Prostate gland (tissue), 2 donors: ENCODE results near the gene DNAH6. TPM values are rescaled to one million over a fixed set of nuclear protein-coding genes. Genes with fewer than 3 reads are reported as not detected.

Experiments
- DNase-seq: peaks from one replicate; pipeline ENCODE4 v3.0.0-alpha.2; 2019; ENCODE audit warnings: low spot score
- H3K27ac ChIP-seq, 2 donors: fragments of 200-600 bp; sonication (generic); 2 replicates each; pipeline ENCODE4 v1.5.1; 2017 to 2019
- H3K27me3 ChIP-seq: fragments of 200-600 bp; sonication (generic); replicated peaks from 2 replicates; pipeline ENCODE4 v1.5.1; 2019; ENCODE audit not compliant: insufficient read depth
- H3K36me3 ChIP-seq, 2 donors: fragments of 200-600 bp; sonication (generic); 1 replicate in 1 of 2; 2 replicates in 1 of 2; pipeline versions ENCODE4 v1.5.1 to v1.8.1; 2017 to 2019
- H3K4me1 ChIP-seq: fragments of 200-600 bp; sonication (generic); replicated peaks from 2 replicates; pipeline ENCODE4 v1.5.1; 2019
- H3K4me3 ChIP-seq, 2 donors: fragments of 200-600 bp; sonication (generic); 2 replicates each; pipeline ENCODE4 v1.5.1; 2017 to 2019
- H3K9me3 ChIP-seq: fragments of 200-600 bp; sonication (generic); 2 replicates; pipeline ENCODE4 v1.5.1; 2017
- POLR2A ChIP-seq: fragments of 450-650 bp; IDR thresholded peaks from one replicate; pipeline ENCODE4 v1.6.1; 2016; ENCODE audit warnings: antibody characterized with exemption, mild to moderate bottlenecking
- POLR2AphosphoS5 ChIP-seq: sonication (generic); formaldehyde crosslinking; IDR thresholded peaks from one replicate; pipeline ENCODE4 v1.6.1; 2017; ENCODE audit warnings: antibody characterized with exemption
- WGBS: methylation state at CpG from one replicate; pipeline ENCODE4 v1.1.5; 2018; 5-methylcytosine and 5-hydroxymethylcytosine counted together
- intact Hi-C: fragments of 100-400 bp; cut with DNase I; formaldehyde crosslinking; loops from one replicate; pipeline ENCODE4 v1.14.2; 2022
- total RNA-seq, 2 donors: library from RNA; depleted of rRNA; stranded (reverse); fragments of >200 nt; gene quantifications; one replicate each; pipeline ENCODE4 v1.1.0, GENCODE V29; 2016
- TF ChIP-seq, protein P1 (sequence below), 4 experiments: fragments of 200-600 bp in 2 of 4; fragments of 450-650 bp in 2 of 4; sonication (generic) in 2 of 4; IDR thresholded peaks; 1 replicate in 3 of 4; 2 replicates in 1 of 4; pipeline ENCODE4 v1.5.1; 2016 to 2019; ENCODE audit warnings: antibody characterized with exemption in 4 of 4, mild to moderate bottlenecking in 2 of 4, moderate library complexity in 2 of 4

The DNAH6 gene
- total RNA-seq, 2 donors from 2014 or later: 1.1 to 4.9 TPM

DNA sequence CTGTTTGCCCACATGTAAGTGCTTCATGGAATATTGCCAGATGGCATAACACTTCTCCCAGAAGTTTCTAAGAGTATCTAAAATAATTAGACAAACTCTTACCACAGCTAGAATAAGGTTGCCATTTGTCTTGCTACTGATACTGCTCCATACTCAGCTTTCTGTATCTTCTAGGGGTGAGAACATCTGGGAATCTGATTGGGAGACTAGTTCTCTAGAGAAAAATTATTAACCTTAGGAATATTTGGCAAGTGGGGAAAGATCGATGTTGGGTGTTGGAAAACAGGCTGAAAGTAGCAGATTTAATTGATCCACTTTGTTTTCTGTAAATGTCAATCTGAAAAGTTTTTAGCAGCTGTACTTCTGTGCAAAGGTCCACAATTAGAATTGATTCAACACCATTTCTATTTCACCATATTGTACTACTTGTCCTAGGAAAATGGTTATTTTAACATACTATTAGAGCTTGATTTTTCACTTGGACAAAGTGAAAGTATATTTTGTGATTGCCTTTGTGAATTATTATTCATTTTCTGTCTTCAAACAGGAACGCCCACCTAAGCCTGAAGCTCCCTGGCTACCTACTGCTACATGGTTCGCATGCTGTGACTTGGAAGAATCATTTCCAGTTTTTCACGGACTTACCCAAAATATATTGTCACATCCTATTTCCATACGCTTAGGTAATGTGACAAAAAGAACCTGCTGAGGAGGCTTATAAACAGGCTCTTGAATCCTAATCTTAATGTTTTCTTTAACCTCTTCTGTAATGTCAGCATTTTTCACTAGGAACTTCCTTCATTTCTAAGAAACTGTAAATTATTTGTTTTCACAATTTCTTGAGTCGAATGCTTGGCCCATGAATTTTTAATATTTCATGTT is 216.8 kb downstream of the DNAH6 start:
- intact Hi-C loops: no loop called here
- no peak overlapping the region for H3K4me3 ChIP-seq
- no peaks in the 10 kb centered on the region for H3K36me3 ChIP-seq
- no peaks in the 10 kb centered on the region for H3K27me3 ChIP-seq
- TF ChIP-seq POLR2AphosphoS5 (no peak), POLR2A (no peak)
- TF ChIP-seq, protein P1, sequence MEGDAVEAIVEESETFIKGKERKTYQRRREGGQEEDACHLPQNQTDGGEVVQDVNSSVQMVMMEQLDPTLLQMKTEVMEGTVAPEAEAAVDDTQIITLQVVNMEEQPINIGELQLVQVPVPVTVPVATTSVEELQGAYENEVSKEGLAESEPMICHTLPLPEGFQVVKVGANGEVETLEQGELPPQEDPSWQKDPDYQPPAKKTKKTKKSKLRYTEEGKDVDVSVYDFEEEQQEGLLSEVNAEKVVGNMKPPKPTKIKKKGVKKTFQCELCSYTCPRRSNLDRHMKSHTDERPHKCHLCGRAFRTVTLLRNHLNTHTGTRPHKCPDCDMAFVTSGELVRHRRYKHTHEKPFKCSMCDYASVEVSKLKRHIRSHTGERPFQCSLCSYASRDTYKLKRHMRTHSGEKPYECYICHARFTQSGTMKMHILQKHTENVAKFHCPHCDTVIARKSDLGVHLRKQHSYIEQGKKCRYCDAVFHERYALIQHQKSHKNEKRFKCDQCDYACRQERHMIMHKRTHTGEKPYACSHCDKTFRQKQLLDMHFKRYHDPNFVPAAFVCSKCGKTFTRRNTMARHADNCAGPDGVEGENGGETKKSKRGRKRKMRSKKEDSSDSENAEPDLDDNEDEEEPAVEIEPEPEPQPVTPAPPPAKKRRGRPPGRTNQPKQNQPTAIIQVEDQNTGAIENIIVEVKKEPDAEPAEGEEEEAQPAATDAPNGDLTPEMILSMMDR (IDR thresholded peaks at IDR 0.05): no peak
- no peak for DNase-seq
- no peak overlapping the region for H3K27ac ChIP-seq
- no peaks in the 10 kb centered on the region for H3K9me3 ChIP-seq
- no peaks in the 10 kb centered on the region for H3K4me1 ChIP-seq
- WGBS: 83% methylated on average over 6 of the region's 6 CpGs

DNA sequence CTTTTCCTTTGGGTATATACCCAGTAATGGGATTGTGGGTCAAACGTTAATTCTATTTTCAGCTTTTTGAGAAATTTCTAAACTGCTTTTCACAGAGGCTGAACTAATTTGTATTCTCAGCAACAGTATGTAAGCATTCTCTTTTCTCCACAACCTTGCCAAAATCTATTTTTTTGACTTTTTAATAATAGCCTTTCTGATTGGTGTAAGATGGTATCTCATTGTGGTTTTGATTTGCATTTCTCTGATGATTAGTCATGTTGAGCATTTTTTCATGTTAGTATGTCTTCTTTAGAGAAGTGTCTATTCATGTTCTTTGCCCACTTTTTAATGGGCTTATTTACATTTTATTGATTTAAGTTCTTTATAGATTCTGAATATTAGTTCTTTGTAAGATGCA is 219.1 kb downstream of the DNAH6 start:
- Histone ChIP-seq H3K4me1 (no peaks in the 10 kb centered on the region), H3K36me3 (no peaks in the 10 kb centered on the region), H3K9me3 (no peaks in the 10 kb centered on the region), H3K27me3 (no peaks in the 10 kb centered on the region), H3K27ac (no peak overlapping the region), H3K4me3 (no peak overlapping the region)
- TF ChIP-seq, protein P1 (IDR thresholded peaks at IDR 0.05): no peak
- no peak for TF ChIP-seq POLR2A
- no peak for TF ChIP-seq POLR2AphosphoS5
- intact Hi-C loops: no loop called here
- no peak for DNase-seq
- WGBS: 94% methylated on average over 1 of the region's 1 CpG

DNA sequence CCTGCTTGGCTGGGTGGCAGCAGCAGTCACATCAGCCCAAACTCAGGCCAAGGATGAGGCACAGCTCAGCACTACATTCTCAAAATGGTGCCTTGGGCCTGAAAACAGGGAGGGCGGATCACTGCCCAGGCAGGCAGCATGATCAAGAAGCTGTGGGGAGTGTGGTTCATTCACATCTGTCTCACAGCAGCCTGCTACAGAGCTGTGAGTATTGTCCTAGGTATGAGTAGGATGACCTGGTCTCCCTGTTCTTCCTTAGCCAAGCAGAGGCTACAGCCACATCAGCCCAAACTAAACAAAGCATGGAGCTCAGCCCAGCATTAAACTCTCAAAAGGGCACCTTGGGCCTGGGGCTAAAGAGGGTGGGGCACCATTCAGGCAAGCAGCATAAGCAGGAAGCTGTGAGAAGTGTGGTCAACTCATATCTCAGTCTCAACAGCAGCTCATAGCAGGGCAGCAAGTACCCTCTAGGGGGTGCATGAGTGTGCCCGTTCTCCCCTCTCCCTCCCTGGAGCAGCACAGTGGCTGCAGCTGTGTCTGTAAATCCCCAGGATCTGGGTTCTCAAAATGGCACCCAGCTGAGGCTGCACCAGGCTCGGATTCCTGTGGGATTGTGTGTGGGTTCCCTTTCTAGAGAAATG is 225.0 kb downstream of the DNAH6 start:
- Histone ChIP-seq H3K4me1 (no peaks in the 10 kb centered on the region), H3K4me3 (no peak overlapping the region), H3K27me3 (no peaks in the 10 kb centered on the region), H3K36me3 (no peaks in the 10 kb centered on the region), H3K27ac (no peak overlapping the region), H3K9me3 (no peaks in the 10 kb centered on the region)
- intact Hi-C loops: no loop called here
- no peak for DNase-seq
- WGBS: 68% methylated on average over 3 of the region's 3 CpGs
- no peak for TF ChIP-seq POLR2A
- TF ChIP-seq, protein P1 (IDR thresholded peaks at IDR 0.05): no peak
- TF ChIP-seq POLR2AphosphoS5: no peak

DNA sequence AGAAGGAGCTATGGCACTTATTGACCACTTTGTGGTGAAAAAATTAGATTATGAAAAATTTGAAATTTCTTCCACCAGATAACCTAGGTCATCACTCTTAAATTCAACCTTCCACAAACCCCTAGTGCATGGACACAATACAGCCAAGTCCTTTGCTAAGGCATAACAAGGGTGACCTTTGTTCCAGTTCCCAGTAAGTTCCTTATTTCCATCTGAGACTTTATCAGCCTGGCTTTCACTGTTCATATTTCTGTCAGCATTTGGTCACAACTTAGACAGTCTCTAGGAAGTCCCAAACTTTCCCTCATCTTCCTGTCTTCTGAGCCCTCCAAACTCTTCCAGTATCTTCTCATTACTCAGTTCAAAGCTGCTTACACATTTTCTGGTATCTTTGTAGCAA is 232.0 kb downstream of the DNAH6 start:
- H3K27me3 ChIP-seq: no peaks in the 10 kb centered on the region
- H3K36me3 ChIP-seq: no peaks in the 10 kb centered on the region
- TF ChIP-seq, protein P1 (IDR thresholded peaks at IDR 0.05): no peak
- TF ChIP-seq POLR2AphosphoS5 (no peak), POLR2A (no peak)
- DNase-seq: no peak
- H3K9me3 ChIP-seq: no peaks in the 10 kb centered on the region
- H3K27ac ChIP-seq: no peak overlapping the region
- no peaks in the 10 kb centered on the region for H3K4me1 ChIP-seq
- no peak overlapping the region for H3K4me3 ChIP-seq
- intact Hi-C loops: no loop called here
